ENCODE data around the gene PLA2G2A. TPM values are rescaled to one million over a fixed set of nuclear protein-coding genes. Genes with fewer than 3 reads are reported as not detected.

PLA2G2A gene
- total and polyA plus RNA-seq, 8 donors: 2.8 to 52.3 (median 24.4) TPM

DNA sequence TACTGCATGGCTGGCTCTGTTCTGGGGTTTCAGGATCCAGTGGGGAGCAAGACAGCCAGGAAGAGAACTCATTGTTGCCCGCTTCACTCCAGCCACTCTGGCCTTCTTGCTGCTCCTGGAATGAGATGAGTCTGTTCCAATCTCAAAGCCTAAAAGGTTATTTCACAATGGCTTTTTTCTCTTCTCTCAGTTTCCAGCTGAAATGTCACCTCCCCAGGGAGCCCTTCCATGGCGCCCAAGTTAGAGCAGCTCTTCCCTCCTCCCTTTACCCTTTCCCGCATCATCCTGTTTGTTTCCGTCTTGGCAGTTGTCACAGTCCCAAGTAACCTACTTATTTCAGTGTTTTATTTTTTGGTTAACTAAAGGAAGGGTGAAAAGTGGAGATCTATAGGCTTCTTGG lies 15.8 kb downstream of the PLA2G2A start:
- no peak for DNase-seq
- TF ChIP-seq, protein P1, sequence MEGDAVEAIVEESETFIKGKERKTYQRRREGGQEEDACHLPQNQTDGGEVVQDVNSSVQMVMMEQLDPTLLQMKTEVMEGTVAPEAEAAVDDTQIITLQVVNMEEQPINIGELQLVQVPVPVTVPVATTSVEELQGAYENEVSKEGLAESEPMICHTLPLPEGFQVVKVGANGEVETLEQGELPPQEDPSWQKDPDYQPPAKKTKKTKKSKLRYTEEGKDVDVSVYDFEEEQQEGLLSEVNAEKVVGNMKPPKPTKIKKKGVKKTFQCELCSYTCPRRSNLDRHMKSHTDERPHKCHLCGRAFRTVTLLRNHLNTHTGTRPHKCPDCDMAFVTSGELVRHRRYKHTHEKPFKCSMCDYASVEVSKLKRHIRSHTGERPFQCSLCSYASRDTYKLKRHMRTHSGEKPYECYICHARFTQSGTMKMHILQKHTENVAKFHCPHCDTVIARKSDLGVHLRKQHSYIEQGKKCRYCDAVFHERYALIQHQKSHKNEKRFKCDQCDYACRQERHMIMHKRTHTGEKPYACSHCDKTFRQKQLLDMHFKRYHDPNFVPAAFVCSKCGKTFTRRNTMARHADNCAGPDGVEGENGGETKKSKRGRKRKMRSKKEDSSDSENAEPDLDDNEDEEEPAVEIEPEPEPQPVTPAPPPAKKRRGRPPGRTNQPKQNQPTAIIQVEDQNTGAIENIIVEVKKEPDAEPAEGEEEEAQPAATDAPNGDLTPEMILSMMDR (IDR thresholded peaks at IDR 0.05): no peak
- TF ChIP-seq POLR2AphosphoS5 (IDR thresholded peaks at IDR 0.05): no peak
- no peak for TF ChIP-seq POLR2A (IDR thresholded peaks at IDR 0.05)
- H3K27me3 ChIP-seq: peaks cover 0 to 18% (median 0%) of the 10 kb centered on the region in 3 donors
- intact Hi-C loops (cut with DNase I; ENCODE audit: low total_unique reads): no loop called here
- H3K9me3 ChIP-seq: peaks cover 0 to 7% (median 3%) of the 10 kb centered on the region in 4 donors
- no peaks in the 10 kb centered on the region for H3K36me3 ChIP-seq
- WGBS, 5 donors: 90 to 97% (median 95%) methylated on average over 4 of the region's 4 CpGs
- H3K4me3 ChIP-seq: no peak overlapping the region
- no peaks in the 10 kb centered on the region for H3K4me1 ChIP-seq
- no peak overlapping the region for H3K27ac ChIP-seq

DNA sequence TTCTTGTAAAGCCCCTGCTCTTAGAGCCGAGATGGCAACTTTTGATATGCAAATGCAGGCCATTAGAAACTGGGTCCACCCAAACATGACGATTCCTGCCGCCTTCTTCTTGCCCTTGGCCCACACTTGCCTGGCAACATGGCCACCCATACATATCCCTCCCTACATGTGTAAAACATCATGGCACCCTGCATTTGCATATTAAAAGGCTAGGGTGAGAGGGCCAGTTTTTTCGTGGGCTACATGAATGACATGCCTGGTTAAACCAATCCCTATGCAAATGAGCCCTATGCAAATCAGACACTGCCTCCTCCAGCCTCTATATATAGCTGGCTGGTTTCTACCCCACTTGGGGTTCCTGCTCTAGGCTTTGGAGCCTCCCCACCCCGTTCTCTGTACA lies 18.8 kb downstream of the PLA2G2A start:
- TF ChIP-seq, protein P1 (IDR thresholded peaks at IDR 0.05): no peak
- TF ChIP-seq POLR2AphosphoS5 (IDR thresholded peaks at IDR 0.05): no peak
- no peak for TF ChIP-seq POLR2A (IDR thresholded peaks at IDR 0.05)
- no peak for TF ChIP-seq EP300 (IDR thresholded peaks at IDR 0.05)
- WGBS, 5 donors: 45 to 60% (median 57%) methylated on average over 5 of the region's 5 CpGs
- Histone ChIP-seq H3K27ac (no peak overlapping the region), H3K36me3 (no peaks in the 10 kb centered on the region), H3K4me3 (no peak overlapping the region), H3K9me3 (peaks cover 0 to 7% (median 3%) of the 10 kb centered on the region in 4 donors), H3K4me1 (no peaks in the 10 kb centered on the region), H3K27me3 (peaks cover 0 to 18% (median 0%) of the 10 kb centered on the region in 3 donors)
- intact Hi-C loops (cut with DNase I; ENCODE audit: low total_unique reads): no loop called here
- no peak for DNase-seq

DNA sequence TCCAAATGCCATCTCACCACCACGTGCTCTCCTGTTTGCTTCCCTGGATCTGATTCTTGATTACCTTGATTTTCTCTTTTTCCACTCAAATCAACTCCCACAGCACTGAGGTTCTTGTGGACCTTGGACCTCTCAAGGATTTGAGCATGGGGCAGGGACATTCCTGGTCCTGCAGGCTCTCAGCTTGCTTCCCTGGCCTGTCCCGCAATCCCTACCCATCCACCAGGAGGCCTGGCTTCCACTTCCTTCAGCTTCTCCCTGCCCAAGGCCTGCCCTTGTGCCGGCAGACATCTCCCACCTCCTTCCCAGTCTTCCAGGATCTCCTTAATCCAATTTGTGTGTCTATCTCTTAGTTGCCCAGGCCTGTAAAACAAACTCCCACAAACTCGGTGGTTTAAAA lies 21.6 kb downstream of the PLA2G2A start:
- H3K27ac ChIP-seq: no peak overlapping the region
- H3K4me1 ChIP-seq: no peaks in the 10 kb centered on the region
- DNase-seq: no peak
- intact Hi-C loops (cut with DNase I; ENCODE audit: low total_unique reads): no loop called here
- 53 to 70% (median 65%) methylated on average over 4 of the region's 4 CpGs for WGBS, 5 donors
- no peak overlapping the region for H3K4me3 ChIP-seq
- H3K9me3 ChIP-seq: peaks cover 0 to 13% (median 2%) of the 10 kb centered on the region in 4 donors
- TF ChIP-seq POLR2A (IDR thresholded peaks at IDR 0.05) (no peak), EP300 (IDR thresholded peaks at IDR 0.05) (no peak), POLR2AphosphoS5 (IDR thresholded peaks at IDR 0.05) (no peak)
- TF ChIP-seq, protein P1 (IDR thresholded peaks at IDR 0.05): no peak
- H3K27me3 ChIP-seq: peaks cover 0 to 21% (median 0%) of the 10 kb centered on the region in 3 donors
- no peaks in the 10 kb centered on the region for H3K36me3 ChIP-seq

DNA sequence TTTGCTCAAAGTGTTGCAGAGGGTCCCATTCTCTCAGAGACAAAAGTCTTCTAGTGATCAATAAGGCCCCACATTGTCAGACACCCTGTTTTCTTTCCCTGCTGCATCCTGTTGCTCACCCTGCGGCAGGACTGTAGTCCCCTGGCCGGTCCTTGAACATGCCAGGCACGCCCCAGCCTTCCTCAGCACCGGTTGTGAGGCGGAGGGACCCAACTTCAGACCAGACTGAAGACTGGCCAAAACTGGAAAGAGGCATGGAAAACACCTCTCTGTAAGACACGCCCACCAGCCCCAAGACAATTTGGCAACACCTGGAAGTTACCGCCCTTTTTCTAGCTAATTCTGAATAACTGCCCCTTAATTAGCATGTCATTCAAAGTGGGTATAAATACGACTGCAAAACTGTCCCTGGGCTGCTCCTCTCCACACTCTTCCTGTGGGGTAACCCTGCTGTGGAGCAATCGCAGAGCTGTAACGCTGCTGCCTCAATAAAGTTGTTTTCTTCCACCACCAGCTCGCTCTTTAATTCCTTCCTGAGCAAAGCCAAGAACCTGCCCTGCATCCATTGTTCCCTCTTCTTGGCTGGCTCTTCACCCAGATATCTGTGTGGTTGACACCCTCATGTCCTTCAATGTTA lies 23.8 kb downstream of the PLA2G2A start:
- H3K27me3 ChIP-seq: peaks cover 0 to 4% (median 0%) of the 10 kb centered on the region in 3 donors
- no peaks in the 10 kb centered on the region for H3K36me3 ChIP-seq
- TF ChIP-seq POLR2AphosphoS5 (IDR thresholded peaks at IDR 0.05) (no peak), EP300 (IDR thresholded peaks at IDR 0.05) (no peak), POLR2A (IDR thresholded peaks at IDR 0.05) (no peak)
- TF ChIP-seq, protein P1 (IDR thresholded peaks at IDR 0.05): no peak
- no peak for DNase-seq
- no peak overlapping the region for H3K27ac ChIP-seq
- peaks cover 0 to 14% (median 2%) of the 10 kb centered on the region in 4 donors for H3K9me3 ChIP-seq
- intact Hi-C loops (cut with DNase I; ENCODE audit: low total_unique reads): no loop called here
- WGBS, 5 donors: 65 to 74% (median 73%) methylated on average over 11 of the region's 11 CpGs
- H3K4me3 ChIP-seq: no peak overlapping the region
- H3K4me1 ChIP-seq: no peaks in the 10 kb centered on the region
